Neuronal stem cell (in vitro differentiated cells): Measurements from ENCODE around the gene PRPF6.
"Not testable (repeated sequence)": the region's sequence is repeated elsewhere in the genome, so short reads cannot be mapped to it uniquely, and the experiment has no call there.

Source experiments
- DNase-seq: peaks from one replicate; pipeline ENCODE4 v3.0.0-alpha.2; 2013; ENCODE audit warnings: low spot score
- H2AFZ ChIP-seq: one replicate; pipeline ENCODE4 v1.6.1; 2013; ENCODE audit warnings: mild to moderate bottlenecking, low read length, inconsistent platforms
- H2AK5ac ChIP-seq: 2 replicates; pipeline ENCODE4 v1.6.1; 2013; ENCODE audit warnings: low read depth, mild to moderate bottlenecking, inconsistent platforms, low read length, moderate library complexity, mixed read lengths
- H2BK120ac ChIP-seq: 2 replicates; pipeline ENCODE4 v1.6.1; 2013; ENCODE audit warnings: low read depth, mild to moderate bottlenecking, inconsistent platforms, low read length, moderate library complexity, mixed read lengths
- H2BK12ac ChIP-seq: one replicate; pipeline ENCODE4 v1.6.1; 2013; ENCODE audit warnings: low read length, inconsistent platforms
- H2BK15ac ChIP-seq: 2 replicates; pipeline ENCODE4 v1.6.1; 2013; ENCODE audit warnings: mild to moderate bottlenecking, low read length, inconsistent platforms, mixed read lengths
- H2BK5ac ChIP-seq: one replicate; pipeline ENCODE4 v1.6.1; 2013; ENCODE audit warnings: inconsistent platforms, mild to moderate bottlenecking, low read length, moderate library complexity
- H3K14ac ChIP-seq: one replicate; pipeline ENCODE4 v1.6.1; 2013; ENCODE audit warnings: low read length, inconsistent platforms
- H3K18ac ChIP-seq: 2 replicates; pipeline ENCODE4 v1.6.1; 2013; ENCODE audit warnings: low read length, inconsistent platforms
- H3K23ac ChIP-seq: 2 replicates; pipeline ENCODE4 v1.6.1; 2013; ENCODE audit warnings: low read depth, mild to moderate bottlenecking, mixed read lengths, low read length, inconsistent platforms; ENCODE audit not compliant: poor library complexity
- H3K27ac ChIP-seq: replicated peaks from 3 replicates; pipeline ENCODE4 v1.5.1; 2013; ENCODE audit warnings: low read length, inconsistent platforms
- H3K27me3 ChIP-seq, 3 experiments: 2 replicates each; pipeline ENCODE4 v1.6.1; 2013; ENCODE audit warnings: low read length in 3 of 3, mild to moderate bottlenecking in 2 of 3, inconsistent platforms in 1 of 3, low read depth in 1 of 3, mixed read lengths in 1 of 3, moderate library complexity in 1 of 3; ENCODE audit not compliant: control insufficient read depth in 3 of 3, insufficient read depth in 3 of 3
- H3K36me3 ChIP-seq, 2 donors: replicated peaks in 1 of 2; 2 replicates each; pipeline ENCODE4 v1.6.1; 2013; ENCODE audit warnings: low read length in 2 of 2; ENCODE audit not compliant: control insufficient read depth in 2 of 2, insufficient read depth in 2 of 2
- H3K4ac ChIP-seq: 2 replicates; pipeline ENCODE4 v1.6.1; 2013; ENCODE audit warnings: inconsistent platforms, mild to moderate bottlenecking, low read length, moderate library complexity
- H3K4me1 ChIP-seq, 2 donors: 1 replicate in 1 of 2; 2 replicates in 1 of 2; pipeline ENCODE4 v1.6.1; 2013; ENCODE audit warnings: low read length in 2 of 2, low read depth in 1 of 2; ENCODE audit not compliant: control insufficient read depth in 2 of 2, insufficient read depth in 1 of 2
- H3K4me2 ChIP-seq: one replicate; pipeline ENCODE4 v1.6.1; 2013; ENCODE audit warnings: mild to moderate bottlenecking, low read length, inconsistent platforms; ENCODE audit not compliant: insufficient read depth, poor library complexity, severe bottlenecking
- H3K4me3 ChIP-seq, 2 donors: 2 replicates each; pipeline ENCODE4 v1.5.1; 2013; ENCODE audit warnings: low read length in 2 of 2, mild to moderate bottlenecking in 2 of 2, inconsistent platforms in 1 of 2, moderate library complexity in 1 of 2
- H3K79me1 ChIP-seq: one replicate; pipeline ENCODE4 v1.6.1; 2013; ENCODE audit warnings: low read depth, mild to moderate bottlenecking, inconsistent platforms, low read length, moderate library complexity
- H3K9ac ChIP-seq: one replicate; pipeline ENCODE4 v1.6.1; 2013; ENCODE audit warnings: mild to moderate bottlenecking, low read depth, low read length, inconsistent platforms; ENCODE audit not compliant: poor library complexity
- H3K9me3 ChIP-seq, 2 donors: replicated peaks in 1 of 2; 2 replicates each; pipeline versions ENCODE3 to v1.6.1; 2013; ENCODE audit warnings: low read length in 2 of 2, mild to moderate bottlenecking in 2 of 2, inconsistent platforms in 1 of 2, low read depth in 1 of 2, mixed read lengths in 1 of 2, moderate library complexity in 1 of 2; ENCODE audit not compliant: control insufficient read depth in 2 of 2, insufficient read depth in 1 of 2
- H4K8ac ChIP-seq: one replicate; pipeline ENCODE4 v1.6.1; 2013; ENCODE audit warnings: low read depth, mild to moderate bottlenecking, inconsistent platforms, low read length, moderate library complexity
- H4K91ac ChIP-seq: one replicate; pipeline ENCODE4 v1.6.1; 2013; ENCODE audit warnings: low read length, low read depth, mild to moderate bottlenecking, inconsistent platforms; ENCODE audit not compliant: poor library complexity
- WGBS, 2 donors: extraction: QIAGEN DNeasy Blood & Tissue Kit; methylation state at CpG; one replicate each; pipeline ENCODE4 v1.1.7; 2013; ENCODE audit warnings: missing lambda C conversion rate in 2 of 2, mixed read lengths in 1 of 2; ENCODE audit not compliant: insufficient read length in 2 of 2, insufficient replicate concordance in 1 of 2; ENCODE audit errors: extremely low coverage in 2 of 2; 5-methylcytosine and 5-hydroxymethylcytosine counted together

PRPF6 gene

DNA sequence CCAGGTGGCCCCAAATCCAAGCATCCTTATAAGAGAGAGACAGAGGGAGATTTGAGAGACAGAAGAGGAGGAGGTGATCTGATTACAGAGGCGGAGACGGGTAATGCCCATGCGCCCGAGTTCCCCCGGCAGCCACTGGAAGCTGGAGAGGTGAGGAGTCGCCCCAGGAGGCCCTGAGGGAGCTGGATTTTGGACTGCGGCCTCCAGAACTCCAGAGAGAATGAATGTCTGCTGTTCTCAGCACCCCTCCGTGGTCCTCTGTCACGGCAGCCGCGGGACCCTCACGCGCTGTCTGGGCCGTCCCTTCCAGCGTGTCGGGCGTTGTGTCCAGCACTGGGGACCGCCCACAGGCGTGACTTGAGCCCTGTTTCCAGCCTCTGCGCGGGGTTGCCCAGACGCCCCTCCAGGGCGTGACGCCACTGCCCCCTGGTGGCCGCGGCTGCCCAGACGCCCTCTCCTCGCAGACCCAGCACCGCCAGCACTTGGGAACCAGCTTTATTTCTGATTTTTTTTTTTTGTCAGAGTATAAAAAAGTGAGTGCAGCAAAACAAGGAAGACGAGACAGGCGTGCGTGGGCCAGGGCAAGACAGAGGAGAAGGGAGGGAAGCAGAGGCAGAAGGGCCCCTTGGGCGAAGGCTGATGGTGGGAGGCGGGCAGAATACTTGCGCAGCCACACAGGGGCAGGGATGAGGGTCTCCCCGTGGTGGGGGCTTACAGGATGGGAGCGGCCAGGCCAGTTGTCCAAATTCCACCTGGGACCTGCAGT lies 7.1 kb upstream of the PRPF6 start:
- H4K8ac ChIP-seq: no peak overlapping the region
- H3K18ac ChIP-seq: peak overlapping the region; percentile 67
- DNase-seq: peak; percentile 84
- H3K14ac ChIP-seq: no peak overlapping the region
- no peak overlapping the region for H2BK120ac ChIP-seq
- WGBS, 2 donors: no CpG with 5 or more reads among the region's 37 CpGs
- H2BK12ac ChIP-seq: no peak overlapping the region
- H2BK15ac ChIP-seq: peak overlapping the region; percentile 3
- no peak overlapping the region for H3K9ac ChIP-seq
- H3K9me3 ChIP-seq: no peaks in the 10 kb centered on the region
- H4K91ac ChIP-seq: no peak overlapping the region
- peak overlapping the region; percentile 89 for H2AFZ ChIP-seq
- H3K36me3 ChIP-seq: peaks cover 2 to 4% of the 10 kb centered on the region in 2 donors
- no peak overlapping the region for H3K4ac ChIP-seq
- no peak overlapping the region for H2AK5ac ChIP-seq
- H3K79me1 ChIP-seq: no peaks in the 10 kb centered on the region
- H3K4me2 ChIP-seq: peak overlapping the region; percentile 51
- peak overlapping the region; percentile 8 for H3K23ac ChIP-seq
- peaks cover 0 to 12% (median 0%) of the 10 kb centered on the region in 3 experiments for H3K27me3 ChIP-seq
- no peak overlapping the region for H3K27ac ChIP-seq
- H2BK5ac ChIP-seq: no peak overlapping the region
- H3K4me3 ChIP-seq: peak overlapping the region in 1 of 2 donors; percentile 71
- H3K4me1 ChIP-seq: peaks cover 7 to 10% of the 10 kb centered on the region in 2 donors

DNA sequence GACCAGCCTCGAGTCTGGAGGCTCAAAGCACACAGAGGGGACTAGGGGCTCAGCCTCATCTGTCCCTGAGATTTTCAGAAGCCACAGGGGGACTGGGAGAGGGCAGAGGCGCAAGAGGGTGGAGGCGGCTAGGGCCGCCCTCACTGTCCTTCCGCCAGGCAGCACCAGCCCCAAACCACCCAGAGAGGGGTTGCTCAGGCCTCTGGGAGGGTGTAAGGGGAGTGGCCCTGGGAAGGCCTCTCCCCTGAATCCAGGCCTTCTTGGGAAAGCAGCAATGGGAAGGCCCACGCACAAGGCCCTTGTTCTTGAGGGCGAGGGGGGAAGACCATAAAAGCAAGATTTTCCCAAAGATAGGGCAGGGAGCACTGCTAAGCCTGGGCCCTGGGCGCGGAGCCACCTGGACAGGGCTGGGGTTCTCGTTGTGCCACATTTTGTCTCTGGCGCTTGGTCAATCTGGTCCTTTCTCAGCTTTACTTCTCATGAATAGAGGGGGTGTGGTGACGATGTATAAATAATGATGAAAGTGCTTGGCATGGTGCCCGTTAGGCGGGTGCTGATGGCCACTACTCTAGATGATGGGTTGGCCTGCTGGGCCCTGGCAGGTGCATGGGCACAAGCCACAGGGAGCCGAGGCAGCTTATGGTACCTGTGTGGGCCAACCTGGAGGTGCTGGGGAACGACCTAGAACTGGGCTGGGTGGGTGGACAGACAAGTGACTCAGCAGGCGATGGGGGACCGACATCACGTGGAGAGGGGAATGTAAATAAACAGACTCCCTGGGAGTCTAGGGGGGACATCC lies 6.3 kb upstream of the PRPF6 start:
- no peak for DNase-seq
- no peaks in the 10 kb centered on the region for H3K9me3 ChIP-seq
- H2BK15ac ChIP-seq: peak overlapping the region; percentile 3
- no peak overlapping the region for H4K91ac ChIP-seq
- H2BK12ac ChIP-seq: no peak overlapping the region
- no peak overlapping the region for H2BK5ac ChIP-seq
- H3K14ac ChIP-seq: no peak overlapping the region
- no CpG with 5 or more reads among the region's 19 CpGs for WGBS, 2 donors
- H3K27ac ChIP-seq: no peak overlapping the region
- H3K4me2 ChIP-seq: no peak overlapping the region
- peak overlapping the region; percentile 21 for H3K9ac ChIP-seq
- H2BK120ac ChIP-seq: no peak overlapping the region
- no peak overlapping the region for H3K4ac ChIP-seq
- peaks cover 4 to 6% of the 10 kb centered on the region in 2 donors for H3K4me1 ChIP-seq
- peaks cover 2 to 4% of the 10 kb centered on the region in 2 donors for H3K36me3 ChIP-seq
- no peak overlapping the region for H3K18ac ChIP-seq
- peak overlapping the region; percentile 26 for H2AK5ac ChIP-seq
- H3K23ac ChIP-seq: peak overlapping the region; percentile 8
- H3K79me1 ChIP-seq: peaks cover 3% of the 10 kb centered on the region
- no peak overlapping the region for H3K4me3 ChIP-seq
- H3K27me3 ChIP-seq: peaks cover 0 to 12% (median 0%) of the 10 kb centered on the region in 3 experiments
- no peak overlapping the region for H4K8ac ChIP-seq
- peak overlapping the region; percentile 89 for H2AFZ ChIP-seq

DNA sequence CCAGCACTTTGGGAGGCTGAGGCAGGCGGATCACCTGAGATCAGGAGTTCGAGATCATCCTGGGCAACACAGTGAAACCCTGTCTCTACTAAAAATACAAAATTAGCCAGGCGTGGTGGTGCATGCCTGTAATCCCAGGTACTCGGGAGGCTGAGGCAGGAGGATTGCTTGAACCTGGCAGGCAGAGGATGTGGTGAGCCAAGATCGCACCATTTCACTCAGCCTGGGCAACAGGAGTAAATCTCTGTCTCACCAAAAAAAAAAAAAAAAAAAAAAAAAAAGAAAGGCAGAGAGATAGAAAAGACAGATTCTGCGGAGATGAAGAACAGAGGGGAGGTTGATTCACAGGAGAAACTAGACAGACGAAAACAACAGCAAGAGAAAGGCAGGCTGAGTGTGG lies 4.4 kb upstream of the PRPF6 start:
- DNase-seq, H3K79me1 ChIP-seq, H3K23ac ChIP-seq, H3K27ac ChIP-seq, H4K8ac ChIP-seq, H4K91ac ChIP-seq, H2BK120ac ChIP-seq, H2AK5ac ChIP-seq, H2AFZ ChIP-seq, H2BK5ac ChIP-seq, H3K9me3 ChIP-seq, H3K4me3 ChIP-seq, H3K14ac ChIP-seq, H2BK12ac ChIP-seq, H3K4ac ChIP-seq, H3K36me3 ChIP-seq, H3K18ac ChIP-seq, H3K27me3 ChIP-seq, H3K4me2 ChIP-seq, H2BK15ac ChIP-seq: not testable (repeated sequence)
- WGBS, 2 donors: no CpG with 5 or more reads among the region's 7 CpGs
- Histone ChIP-seq H3K9ac (peak overlapping the region; percentile 77), H3K4me1 (peaks cover 9 to 12% of the 10 kb centered on the region in 2 donors)
